UCSD-AML1 (cell line): Measurements from ENCODE around the gene MKX.

ENCODE experiments used
- DNase-seq: peaks from one replicate; lab custom pipeline; 2025; ENCODE audit not compliant: unreplicated experiment; lab: John Stamatoyannopoulos, UW

Gene MKX

GRCh38 chr10:27742195-27743011, 3.2 kb downstream of the MKX start:
- DNase-seq: peak; percentile 56

- DNase-seq: no peak
Observed at GRCh38 chr10:27741173-27742091, 4.2 kb downstream of the MKX start.

GRCh38 chr10:27736396-27736795, 9.2 kb downstream of the MKX start:
- no peak for DNase-seq

GRCh38 chr10:27730041-27730440, 15.6 kb downstream of the MKX start:
- DNase-seq: no peak

- no peak for DNase-seq
Observed at GRCh38 chr10:27728338-27728737, 17.3 kb downstream of the MKX start.

- no peak for DNase-seq
Observed at GRCh38 chr10:27724287-27724686, 21.3 kb downstream of the MKX start.

GRCh38 chr10:27723436-27723835, 22.2 kb downstream of the MKX start:
- no peak for DNase-seq

- no peak for DNase-seq
Observed at GRCh38 chr10:27720529-27720928, 25.1 kb downstream of the MKX start.

GRCh38 chr10:27719052-27719451, 26.6 kb downstream of the MKX start:
- DNase-seq: no peak

GRCh38 chr10:27717861-27718260, 27.8 kb downstream of the MKX start:
- DNase-seq: no peak

GRCh38 chr10:27717224-27717623, 28.4 kb downstream of the MKX start:
- no peak for DNase-seq

GRCh38 chr10:27716521-27716920, 29.1 kb downstream of the MKX start:
- no peak for DNase-seq

- no peak for DNase-seq
Observed at GRCh38 chr10:27715505-27715904, 30.1 kb downstream of the MKX start.

GRCh38 chr10:27714349-27714748, 31.3 kb downstream of the MKX start:
- DNase-seq: no peak

- no peak for DNase-seq
Observed at GRCh38 chr10:27713941-27714340, 31.7 kb downstream of the MKX start.

- no peak for DNase-seq
Observed at GRCh38 chr10:27710014-27710413, 35.6 kb downstream of the MKX start.

- no peak for DNase-seq
Observed at GRCh38 chr10:27709304-27709703, 36.3 kb downstream of the MKX start.

GRCh38 chr10:27701938-27702537, 43.6 kb downstream of the MKX start:
- DNase-seq: no peak

GRCh38 chr10:27699776-27700175, 45.8 kb downstream of the MKX start:
- DNase-seq: no peak

GRCh38 chr10:27698961-27699360, 46.7 kb downstream of the MKX start:
- DNase-seq: no peak

GRCh38 chr10:27696466-27696865, 49.2 kb downstream of the MKX start:
- DNase-seq: no peak

GRCh38 chr10:27695706-27696105, 49.9 kb downstream of the MKX start:
- no peak for DNase-seq
